ENCODE results near the gene APOC4.

The APOC4 gene

DNA sequence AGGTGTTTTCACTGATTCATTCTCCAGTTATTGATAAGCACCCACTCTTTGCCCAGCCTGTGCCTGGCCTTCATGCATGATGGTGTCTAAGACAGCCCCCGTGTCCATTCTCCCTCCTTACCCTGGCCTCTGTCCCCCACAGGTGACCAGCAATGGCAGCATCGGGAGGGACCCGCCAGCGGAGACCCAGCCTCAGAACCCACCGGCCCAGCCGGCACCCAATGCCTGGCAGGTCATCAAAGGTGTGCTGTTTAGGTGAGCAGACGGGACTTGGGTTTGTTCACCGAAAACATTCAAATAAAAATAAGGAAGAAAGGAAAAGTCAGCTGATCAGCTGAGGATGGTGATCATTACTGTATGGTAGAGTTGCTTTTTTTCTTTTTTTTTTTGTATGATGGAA, 19.8 kb downstream of the APOC4 start:
- H3K27me3 ChIP-seq (replicated peaks; ENCODE audit: insufficient read depth, low read length): no peaks in the 10 kb centered on the region
- peaks cover 6% of the 10 kb centered on the region; the same call in 1 of the 2 replicates for H3K36me3 ChIP-seq (replicated peaks; ENCODE audit: insufficient read depth, low read length)
- H3K79me2 ChIP-seq (ENCODE audit: low read length): peaks cover 63% of the 10 kb centered on the region
- peak overlapping the region; percentile 5; the same call in 1 of the 2 replicates for H3K4me2 ChIP-seq (ENCODE audit: low read depth, low read length)
- no peaks in the 10 kb centered on the region for H3K9me3 ChIP-seq (replicated peaks; ENCODE audit: insufficient read depth, low read length)
- peak overlapping the region; percentile 62; the same call in 1 of the 2 replicates for H3K27ac ChIP-seq (ENCODE audit: low read length)
- H4K20me1 ChIP-seq (ENCODE audit: insufficient read depth, low read length): no peaks in the 10 kb centered on the region; the same call in none of the 2 replicates
- no peak overlapping the region for H3K4me3 ChIP-seq (ENCODE audit: low read length)
- no peak for DNase-seq
- H3F3A ChIP-seq (ENCODE audit: insufficient read depth, low read length): peaks cover 8% of the 10 kb centered on the region; the same call in 1 of the 2 replicates
- no peaks in the 10 kb centered on the region for H3K9me2 ChIP-seq (replicated peaks; ENCODE audit: insufficient read depth, low read length)
- TF ChIP-seq EZH2phosphoT487 (IDR thresholded peaks at IDR 0.05; ENCODE audit: low read length) (no peak), EZH2 (optimal IDR thresholded peaks at IDR 0.05; ENCODE audit: low read depth, low read length) (no peak)
- TF ChIP-seq, protein P1, sequence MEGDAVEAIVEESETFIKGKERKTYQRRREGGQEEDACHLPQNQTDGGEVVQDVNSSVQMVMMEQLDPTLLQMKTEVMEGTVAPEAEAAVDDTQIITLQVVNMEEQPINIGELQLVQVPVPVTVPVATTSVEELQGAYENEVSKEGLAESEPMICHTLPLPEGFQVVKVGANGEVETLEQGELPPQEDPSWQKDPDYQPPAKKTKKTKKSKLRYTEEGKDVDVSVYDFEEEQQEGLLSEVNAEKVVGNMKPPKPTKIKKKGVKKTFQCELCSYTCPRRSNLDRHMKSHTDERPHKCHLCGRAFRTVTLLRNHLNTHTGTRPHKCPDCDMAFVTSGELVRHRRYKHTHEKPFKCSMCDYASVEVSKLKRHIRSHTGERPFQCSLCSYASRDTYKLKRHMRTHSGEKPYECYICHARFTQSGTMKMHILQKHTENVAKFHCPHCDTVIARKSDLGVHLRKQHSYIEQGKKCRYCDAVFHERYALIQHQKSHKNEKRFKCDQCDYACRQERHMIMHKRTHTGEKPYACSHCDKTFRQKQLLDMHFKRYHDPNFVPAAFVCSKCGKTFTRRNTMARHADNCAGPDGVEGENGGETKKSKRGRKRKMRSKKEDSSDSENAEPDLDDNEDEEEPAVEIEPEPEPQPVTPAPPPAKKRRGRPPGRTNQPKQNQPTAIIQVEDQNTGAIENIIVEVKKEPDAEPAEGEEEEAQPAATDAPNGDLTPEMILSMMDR (IDR thresholded peaks at IDR 0.05; ENCODE audit: low read length): no peak
- no peak overlapping the region for H3K9ac ChIP-seq (ENCODE audit: low read length)
- no peak overlapping the region for H2AFZ ChIP-seq (ENCODE audit: low read length)
- peaks cover 28% of the 10 kb centered on the region for H3K4me1 ChIP-seq (ENCODE audit: low read length)

DNA sequence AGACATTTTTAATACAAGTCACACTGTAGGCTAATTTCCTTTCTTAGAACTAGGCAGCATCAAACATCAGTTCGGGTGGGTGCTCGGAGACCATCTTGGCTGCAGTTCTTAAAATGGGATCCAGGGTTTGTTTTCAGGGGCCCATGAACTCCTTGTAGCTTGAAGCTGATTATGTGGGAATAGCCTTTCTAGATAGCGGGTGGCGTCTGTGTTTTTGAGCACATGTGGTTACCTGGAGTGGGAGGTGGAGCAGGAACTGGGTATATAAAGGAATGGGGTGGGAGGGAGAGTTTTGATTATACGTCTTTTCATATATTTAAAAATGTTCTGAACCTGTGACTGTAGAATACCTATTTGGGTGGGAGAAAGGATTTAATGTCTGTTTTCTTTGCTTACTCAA, 26.1 kb downstream of the APOC4 start:
- Histone ChIP-seq H3K36me3 (replicated peaks; ENCODE audit: insufficient read depth, low read length) (peaks cover 6% of the 10 kb centered on the region; the same call in 1 of the 2 replicates), H2AFZ (ENCODE audit: low read length) (no peak overlapping the region), H4K20me1 (ENCODE audit: insufficient read depth, low read length) (no peaks in the 10 kb centered on the region), H3K9me2 (replicated peaks; ENCODE audit: insufficient read depth, low read length) (no peaks in the 10 kb centered on the region), H3K4me2 (ENCODE audit: low read depth, low read length) (no peak overlapping the region), H3K4me1 (ENCODE audit: low read length) (no peaks in the 10 kb centered on the region), H3F3A (ENCODE audit: insufficient read depth, low read length) (no peaks in the 10 kb centered on the region), H3K79me2 (ENCODE audit: low read length) (peaks cover 24% of the 10 kb centered on the region), H3K4me3 (ENCODE audit: low read length) (no peak overlapping the region), H3K9me3 (replicated peaks; ENCODE audit: insufficient read depth, low read length) (no peaks in the 10 kb centered on the region), H3K9ac (ENCODE audit: low read length) (no peak overlapping the region), H3K27me3 (replicated peaks; ENCODE audit: insufficient read depth, low read length) (no peaks in the 10 kb centered on the region), H3K27ac (ENCODE audit: low read length) (no peak overlapping the region)
- no peak for DNase-seq
- TF ChIP-seq EZH2phosphoT487 (IDR thresholded peaks at IDR 0.05; ENCODE audit: low read length) (no peak), EZH2 (optimal IDR thresholded peaks at IDR 0.05; ENCODE audit: low read depth, low read length) (no peak)
- TF ChIP-seq, protein P1 (IDR thresholded peaks at IDR 0.05; ENCODE audit: low read length): no peak

DNA sequence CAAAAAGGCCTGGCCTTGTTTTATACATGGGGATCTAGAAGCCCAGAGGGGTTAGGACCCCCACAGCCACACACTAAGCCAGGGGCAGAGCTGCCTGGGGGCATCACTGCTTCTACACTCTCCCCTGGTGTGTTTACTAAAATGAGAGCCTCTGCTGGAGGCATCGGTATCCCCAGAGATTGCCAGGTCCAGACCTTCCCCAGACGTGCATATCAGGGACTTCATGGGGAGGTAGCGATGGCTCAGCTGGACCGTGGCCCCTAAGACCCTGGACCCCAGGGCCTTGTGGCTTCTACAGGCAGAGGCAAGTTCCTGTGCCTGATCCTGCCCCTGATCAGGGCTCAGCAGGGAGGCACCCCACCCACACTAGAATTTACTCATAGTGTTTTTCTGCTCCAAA, 26.6 kb downstream of the APOC4 start:
- Histone ChIP-seq H3K27me3 (replicated peaks; ENCODE audit: insufficient read depth, low read length) (no peaks in the 10 kb centered on the region), H3K4me1 (ENCODE audit: low read length) (no peaks in the 10 kb centered on the region), H3K9ac (ENCODE audit: low read length) (no peak overlapping the region), H2AFZ (ENCODE audit: low read length) (no peak overlapping the region), H3K36me3 (replicated peaks; ENCODE audit: insufficient read depth, low read length) (peaks cover 6% of the 10 kb centered on the region; the same call in 1 of the 2 replicates), H3K9me3 (replicated peaks; ENCODE audit: insufficient read depth, low read length) (no peaks in the 10 kb centered on the region), H3K4me2 (ENCODE audit: low read depth, low read length) (no peak overlapping the region), H3K4me3 (ENCODE audit: low read length) (no peak overlapping the region), H3K9me2 (replicated peaks; ENCODE audit: insufficient read depth, low read length) (no peaks in the 10 kb centered on the region), H3K79me2 (ENCODE audit: low read length) (peaks cover 24% of the 10 kb centered on the region), H3K27ac (ENCODE audit: low read length) (no peak overlapping the region), H4K20me1 (ENCODE audit: insufficient read depth, low read length) (no peaks in the 10 kb centered on the region), H3F3A (ENCODE audit: insufficient read depth, low read length) (no peaks in the 10 kb centered on the region)
- TF ChIP-seq, protein P1 (IDR thresholded peaks at IDR 0.05; ENCODE audit: low read length): no peak
- TF ChIP-seq EZH2 (optimal IDR thresholded peaks at IDR 0.05; ENCODE audit: low read depth, low read length) (no peak), EZH2phosphoT487 (IDR thresholded peaks at IDR 0.05; ENCODE audit: low read length) (no peak)
- no peak for DNase-seq
